Activated CD4-positive, alpha-beta T cell treated with anti-CD3 and anti-CD28 coated beads, Interleukin-2, Interleukin-4, amounts not matched to agents 100 ng/mL and 50 ng/mL, durations not matched to agents 16 hours and 8 hours (primary cell): ENCODE results near the gene AGRN.
"Not testable (repeated sequence)": the region's sequence is repeated elsewhere in the genome, so short reads cannot be mapped to it uniquely, and the experiment has no call there.

Source experiments
- DNase-seq: peaks from one replicate; pipeline ENCODE4 v3.0.0-alpha.2; 2020; ENCODE audit warnings: low spot score

AGRN gene

GRCh38 chr1:1067284-1067859, 47.5 kb downstream of the AGRN start:
- no peak for DNase-seq

- no peak for DNase-seq
Observed at GRCh38 chr1:1067860-1068516, 48.1 kb downstream of the AGRN start.

- DNase-seq, result no peak
Observed at GRCh38 chr1:1068517-1069055, 48.7 kb downstream of the AGRN start.

GRCh38 chr1:1069056-1069710, 49.3 kb downstream of the AGRN start:
- peak; percentile 88 for DNase-seq

- no peak for DNase-seq
Observed at GRCh38 chr1:1069711-1070676, 50.1 kb downstream of the AGRN start.

GRCh38 chr1:1071486-1072298, 51.8 kb downstream of the AGRN start:
- DNase-seq, result no peak

GRCh38 chr1:1072299-1072848, 52.5 kb downstream of the AGRN start:
- DNase-seq, result no peak

- DNase-seq, result no peak
Observed at GRCh38 chr1:1072849-1073742, 53.2 kb downstream of the AGRN start.

GRCh38 chr1:1073743-1074587, 54.0 kb downstream of the AGRN start, which contains the start of gene RNF223:
TSS of gene RNF223 (minus strand) at chr1:1074306. CDS start at chr1:1072566, 1,740 bp downstream.
- no peak for DNase-seq

GRCh38 chr1:1074631-1075147, 54.8 kb downstream of the AGRN start:
- DNase-seq, result no peak

GRCh38 chr1:1075148-1075935, 55.4 kb downstream of the AGRN start:
- DNase-seq, result no peak

GRCh38 chr1:1077396-1077795, 57.5 kb downstream of the AGRN start:
- DNase-seq, result not testable (repeated sequence)

- DNase-seq, result no peak
Observed at GRCh38 chr1:1079408-1080121, 59.6 kb downstream of the AGRN start.

GRCh38 chr1:1080122-1080757, 60.3 kb downstream of the AGRN start:
- DNase-seq, result no peak

GRCh38 chr1:1080951-1081310, 61.0 kb downstream of the AGRN start:
- DNase-seq, result no peak
